NCI-H1694 (cell line): ENCODE data around the gene SNED1.

Experiments
- DNase-seq: peaks from one replicate; lab custom pipeline; 2025; lab: John Stamatoyannopoulos, UW

SNED1 gene

GRCh38 chr2:240992572-240993291, 5.7 kb upstream of the SNED1 start:
- DNase-seq = no peak

DNA sequence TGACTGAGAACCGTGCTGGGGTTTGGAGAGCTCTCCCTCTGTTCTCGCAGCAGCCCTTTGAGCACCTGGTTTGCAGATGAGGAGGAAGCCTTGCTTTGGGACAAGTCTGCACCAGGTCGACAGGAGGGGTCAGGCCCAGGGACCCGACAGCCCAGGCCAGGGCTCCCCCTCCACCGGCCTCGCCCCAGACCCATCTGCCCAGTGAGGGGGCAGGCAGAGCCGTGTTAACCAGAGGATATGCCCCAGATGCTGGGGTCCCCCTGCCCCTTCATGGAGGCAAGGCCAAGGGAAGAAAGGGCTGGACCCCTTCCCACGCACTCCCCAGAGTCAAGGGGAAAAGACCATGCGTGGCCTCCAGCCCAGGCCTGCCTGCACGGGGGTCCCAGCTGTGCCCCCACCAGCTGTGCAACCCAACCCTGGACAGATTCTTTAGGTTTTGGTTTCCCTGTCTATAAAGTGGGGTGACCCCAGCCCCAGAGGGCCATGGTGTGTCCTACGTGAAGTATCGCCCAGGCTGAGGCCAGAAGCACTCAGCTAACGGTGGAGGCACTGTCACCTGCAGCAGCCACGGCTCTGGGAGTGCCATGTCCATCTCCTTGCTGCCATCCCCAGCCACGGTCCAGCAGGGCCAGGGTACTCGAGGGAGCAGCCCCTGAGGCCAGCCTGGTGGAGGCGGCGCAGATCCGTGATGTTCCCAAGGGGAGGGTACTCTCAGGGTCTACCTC, 4.8 kb upstream of the SNED1 start:
- DNase-seq = no peak

- DNase-seq = no peak
Measured at GRCh38 chr2:240994171-240994896, 4.1 kb upstream of the SNED1 start.

DNA sequence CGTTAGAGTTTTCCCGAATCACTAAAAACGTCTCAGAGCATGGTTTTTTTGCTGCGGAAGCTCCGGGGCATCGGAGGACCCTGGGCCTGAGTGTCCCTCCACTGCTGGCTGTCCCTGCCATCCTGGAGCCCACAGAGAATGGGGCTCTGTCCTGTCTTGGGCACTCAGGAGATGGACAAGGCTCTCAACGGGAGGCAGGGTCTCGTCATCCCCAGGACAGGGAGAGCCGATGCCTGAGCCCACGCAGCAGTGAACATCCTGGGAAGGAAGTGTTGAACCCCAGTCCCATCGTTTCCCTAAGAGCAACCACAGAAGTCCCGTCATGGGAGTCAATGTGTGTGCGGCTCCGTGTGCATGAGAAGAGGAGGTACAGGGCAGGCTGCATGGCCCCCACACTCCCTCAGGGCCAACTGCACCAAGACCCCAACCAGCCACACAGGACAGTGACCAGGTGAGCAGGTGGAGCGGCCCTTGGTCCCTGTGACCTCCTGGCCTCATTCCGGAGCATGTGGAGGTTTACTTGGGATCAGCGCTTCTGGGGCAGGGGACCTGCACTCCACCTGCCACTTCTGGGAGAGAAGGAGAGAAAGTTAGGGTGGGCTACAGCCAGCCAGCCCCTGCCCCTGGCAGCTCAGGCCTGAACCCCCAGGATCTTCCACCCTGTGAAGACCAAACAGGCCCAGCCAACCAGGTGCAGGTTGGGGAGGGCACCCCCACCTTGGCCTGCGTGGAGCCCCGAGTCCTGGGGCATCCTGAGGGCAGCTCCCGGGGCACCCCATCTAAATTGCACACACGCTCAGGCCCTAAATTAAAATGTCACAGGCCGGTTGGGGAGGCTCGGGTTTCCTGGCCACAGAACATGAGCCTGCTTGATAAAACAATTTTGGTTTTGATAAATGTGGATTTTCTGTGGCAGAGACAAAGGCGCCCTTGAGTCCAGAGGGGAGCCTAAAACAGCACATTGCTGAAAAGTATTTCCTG, 3.1 kb upstream of the SNED1 start:
- no peak for DNase-seq

GRCh38 chr2:240996161-240996833, 2.1 kb upstream of the SNED1 start:
- no peak for DNase-seq

DNA sequence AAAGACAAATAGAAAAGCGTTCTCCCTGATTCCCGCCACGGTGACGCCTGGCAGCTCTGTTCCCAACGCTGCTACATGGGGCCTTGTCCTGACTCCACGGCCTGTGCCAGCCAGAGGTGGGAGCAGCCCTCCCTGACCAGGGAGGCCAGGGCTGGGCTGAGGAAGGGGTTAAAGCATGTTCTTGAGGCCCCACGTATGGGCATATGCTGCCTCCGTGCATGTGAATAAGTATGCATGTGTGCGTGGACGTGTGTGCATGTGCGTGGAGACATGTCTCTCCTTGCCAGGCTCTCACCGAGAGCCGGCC, 1.6 kb upstream of the SNED1 start:
- DNase-seq = no peak

DNA sequence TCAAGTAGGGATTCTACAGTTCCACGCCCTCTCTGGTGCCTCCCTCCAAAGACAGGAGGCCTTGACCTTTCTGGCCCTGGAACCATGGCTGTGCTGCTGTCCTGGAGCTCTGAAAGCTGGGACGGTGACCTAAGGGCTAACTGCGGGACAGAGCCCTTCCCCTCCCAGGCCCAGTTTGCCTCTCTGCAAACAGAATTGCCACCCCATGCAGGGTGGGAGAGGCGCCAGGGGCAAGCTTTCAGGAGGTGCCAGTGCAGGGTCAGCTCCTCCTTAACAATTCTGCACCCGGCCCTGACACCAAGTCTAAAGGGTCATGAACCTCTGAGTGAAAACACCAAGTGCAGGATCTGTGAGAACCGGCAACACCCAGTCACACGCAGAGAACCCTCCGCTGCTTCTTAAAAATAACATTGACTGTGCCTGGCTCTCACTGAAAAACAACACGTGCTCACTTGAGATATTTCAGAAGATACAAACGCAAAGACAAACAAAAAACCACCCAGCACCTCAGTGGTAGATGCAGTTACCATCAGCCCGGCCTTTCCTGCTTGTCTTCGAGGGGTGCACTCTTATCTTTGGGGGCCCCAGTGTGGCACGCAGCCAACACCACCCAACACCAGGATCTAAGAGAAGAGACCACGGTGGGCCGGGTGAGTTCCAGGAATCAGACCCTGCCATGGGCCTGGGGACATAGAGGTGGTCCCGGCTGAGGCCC, 1.1 kb upstream of the SNED1 start:
- DNase-seq = no peak

DNA sequence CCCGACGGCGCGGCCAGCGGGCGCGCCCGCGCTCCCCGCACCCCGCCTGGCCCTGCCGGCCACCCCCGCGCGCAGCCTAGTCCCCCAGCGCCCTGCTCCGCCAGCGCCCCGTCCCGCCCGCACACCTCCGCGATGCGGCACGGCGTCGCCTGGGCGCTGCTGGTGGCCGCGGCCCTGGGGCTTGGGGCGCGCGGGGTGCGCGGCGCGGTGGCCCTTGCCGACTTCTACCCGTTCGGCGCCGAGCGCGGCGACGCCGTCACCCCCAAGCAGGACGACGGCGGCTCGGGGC, 232 bp downstream of the SNED1 start:
- no peak for DNase-seq

DNA sequence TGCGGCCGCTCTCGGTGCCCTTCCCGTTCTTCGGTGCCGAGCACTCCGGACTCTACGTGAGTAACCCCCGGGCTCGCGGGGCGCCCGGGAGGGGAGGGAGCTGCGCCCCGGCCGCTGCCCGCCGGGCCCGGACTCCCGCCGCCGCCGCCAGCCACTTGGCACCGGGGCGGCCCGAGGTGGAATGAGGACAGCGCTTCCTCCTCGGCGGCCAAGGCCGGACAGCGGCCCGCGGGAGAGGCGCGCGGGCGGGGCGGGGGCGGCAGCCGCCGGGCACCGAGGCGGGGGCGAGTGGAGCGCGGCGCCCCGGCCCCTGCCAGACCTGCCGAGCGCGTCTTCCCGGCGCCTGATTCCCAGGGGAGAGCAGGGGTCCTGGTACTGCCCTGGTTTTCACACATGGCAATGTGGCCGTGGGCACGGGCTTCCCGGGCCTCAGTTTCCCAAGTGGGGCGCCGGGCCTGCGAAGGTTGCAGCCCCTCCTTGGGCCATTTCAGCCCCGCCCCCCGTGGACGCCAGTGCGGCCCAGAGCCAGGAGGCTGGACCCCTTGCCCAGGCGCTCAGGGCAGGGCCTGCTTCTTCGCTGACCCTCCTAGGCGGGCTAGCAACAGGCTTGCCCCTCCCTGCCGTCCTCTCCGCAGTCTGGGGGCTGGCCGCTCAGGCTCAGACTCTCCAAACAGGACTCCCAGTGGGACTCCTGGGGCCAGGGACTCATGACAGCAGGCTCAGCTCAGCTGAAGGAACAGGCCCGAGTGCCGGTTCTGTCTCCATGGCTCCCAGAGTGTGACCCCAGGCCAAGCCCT, 775 bp downstream of the SNED1 start:
- DNase-seq = no peak

GRCh38 chr2:240999873-241000541, 1.6 kb downstream of the SNED1 start:
- no peak for DNase-seq

GRCh38 chr2:241000831-241001321, 2.5 kb downstream of the SNED1 start:
- no peak for DNase-seq

- no peak for DNase-seq
Measured at GRCh38 chr2:241001413-241002274, 3.2 kb downstream of the SNED1 start.

DNA sequence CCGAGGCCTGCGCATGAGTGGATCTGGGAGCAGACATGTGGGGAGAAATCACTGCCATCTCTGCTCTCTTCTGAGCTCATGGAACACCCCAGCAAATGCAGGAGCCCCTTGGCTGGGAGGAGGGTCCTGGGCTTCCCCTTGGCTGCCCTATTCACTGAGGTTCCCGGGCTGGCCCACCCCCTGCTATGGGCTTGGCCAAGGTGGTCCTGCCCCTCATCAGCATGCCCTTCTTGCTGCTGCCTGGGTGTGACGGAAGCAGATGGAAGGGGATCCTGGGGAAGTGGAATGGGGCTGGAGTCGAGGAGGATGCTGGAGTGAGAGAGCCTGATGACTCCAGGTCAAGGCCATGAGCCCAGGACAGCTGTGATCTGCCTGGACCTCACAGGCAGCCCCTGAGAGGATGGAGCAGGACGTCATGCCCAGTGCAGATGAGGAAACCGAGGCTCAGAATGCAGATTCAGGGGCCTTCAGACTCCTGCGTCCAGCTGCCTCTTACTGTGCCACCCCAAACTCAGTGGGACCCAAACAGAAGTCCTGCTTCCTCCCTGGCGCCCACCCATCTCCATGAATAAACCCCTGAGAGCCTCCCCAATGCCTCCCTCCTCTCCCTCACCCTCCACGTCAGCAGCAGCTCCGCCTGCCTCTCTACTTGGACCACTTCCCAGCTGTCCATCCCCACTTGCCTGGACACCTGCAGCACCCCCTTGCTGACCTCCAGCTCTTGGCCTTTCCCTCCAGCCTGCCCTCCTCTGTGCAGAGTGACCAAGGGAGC, 4.0 kb downstream of the SNED1 start:
- no peak for DNase-seq

GRCh38 chr2:241003047-241003360, 4.6 kb downstream of the SNED1 start:
- DNase-seq = no peak

DNA sequence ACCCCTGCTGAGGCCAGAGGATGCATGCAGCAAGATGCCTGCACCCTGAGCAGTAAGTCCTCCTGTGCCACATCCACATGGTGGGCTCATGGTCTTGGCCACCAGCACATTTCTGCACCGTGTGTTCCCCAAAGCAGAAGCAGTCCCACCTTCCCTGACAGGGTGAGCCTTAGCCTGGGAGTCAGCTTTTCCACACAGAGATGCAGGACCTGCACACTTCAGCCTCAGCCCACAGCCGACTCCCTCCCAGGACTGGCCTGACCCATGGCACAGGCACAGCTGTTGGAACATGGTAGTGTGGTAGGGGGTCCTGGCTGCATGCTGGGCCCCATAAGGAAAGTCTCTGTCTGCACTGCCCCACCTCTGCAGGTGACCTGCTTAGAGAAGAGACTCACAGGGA, 5.0 kb downstream of the SNED1 start:
- no peak for DNase-seq

- no peak for DNase-seq
Measured at GRCh38 chr2:241003830-241004564, 5.6 kb downstream of the SNED1 start.

- DNase-seq = no peak
Measured at GRCh38 chr2:241005569-241005968, 7.2 kb downstream of the SNED1 start.
